Hepatocyte (in vitro differentiated cells): ENCODE measurements around the gene FAM236C.
"Not testable (repeated sequence)": the region's sequence is repeated elsewhere in the genome, so short reads cannot be mapped to it uniquely, and the experiment has no call there.

Source experiments
- CTCF ChIP-seq: fragments of 200-600 bp; sonication (generic); IDR thresholded peaks from 2 replicates; pipeline ENCODE4 v1.5.1; 2016; ENCODE audit warnings: antibody characterized with exemption, mild to moderate bottlenecking; ENCODE audit not compliant: poor library complexity
- EZH2 ChIP-seq: fragments of 200-600 bp; sonication (generic); IDR thresholded peaks from 2 replicates; pipeline ENCODE4 v1.6.1; 2016; ENCODE audit warnings: antibody characterized with exemption, mild to moderate bottlenecking, borderline replicate concordance

- TF ChIP-seq CTCF, EZH2: not testable (repeated sequence)
These were observed at the start of gene FAM236C for GRCh38 chrX:72912315-72912714.
